ENCODE results near the gene EEPD1.
"Not testable (repeated sequence)": the region's sequence is repeated elsewhere in the genome, so short reads cannot be mapped to it uniquely, and the experiment has no call there.

Gene EEPD1

DNA sequence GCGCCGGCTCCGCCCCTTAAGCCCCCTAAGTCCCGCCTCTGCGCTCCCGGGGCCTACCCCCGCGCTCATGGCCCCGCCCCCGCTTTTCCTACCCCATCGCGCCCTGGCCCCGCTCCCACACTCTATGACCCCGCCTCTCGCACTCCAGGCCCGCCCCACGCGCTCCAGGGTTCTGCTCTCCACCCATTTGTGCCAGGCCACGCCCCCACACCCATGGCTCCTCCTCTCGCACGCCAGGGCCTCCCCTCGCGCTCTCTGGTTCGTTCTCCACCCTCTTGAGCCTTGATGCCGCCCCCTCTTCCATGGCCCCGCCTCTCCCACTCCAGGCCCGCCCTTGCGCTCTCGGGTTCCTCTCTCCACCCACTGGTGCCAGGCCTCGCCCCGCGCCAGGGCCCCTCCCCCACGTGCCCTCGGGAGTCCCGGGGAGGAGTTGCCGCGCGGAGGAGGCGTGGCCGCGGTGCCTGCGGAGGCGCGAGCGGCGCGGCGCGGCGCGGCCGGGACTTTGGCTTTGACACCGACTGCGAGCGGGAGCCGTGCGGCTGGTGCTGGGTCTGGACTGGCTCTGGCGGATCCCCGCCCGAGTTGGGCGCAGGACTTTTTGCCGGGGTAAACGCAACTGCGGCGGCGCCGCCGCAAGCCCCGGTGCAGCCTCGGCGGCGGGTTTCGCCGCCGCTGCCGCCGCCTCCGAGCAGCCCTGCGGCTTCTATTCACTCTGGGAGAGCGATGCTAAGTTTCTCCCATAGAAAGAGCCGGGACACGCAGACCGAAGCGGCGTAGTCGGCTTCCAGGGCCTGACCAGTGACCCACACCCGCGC is at the start of gene EEPD1:
TSS of gene EEPD1 (plus strand) at position 499 of the 815 bp plus-strand sequence. CDS start 1,071 bp downstream, outside the sequence.
- H3K27me3 Mint-ChIP-seq = no peaks in the 10 kb centered on the region
- H3K4me1 Mint-ChIP-seq = peaks cover 34% of the 10 kb centered on the region
- no peaks in the 10 kb centered on the region for H3K36me3 Mint-ChIP-seq
- H3K27ac Mint-ChIP-seq = peak within 1 kb of the TSS; percentile 30
- peak within 1 kb of the TSS; percentile 89 for H3K4me3 Mint-ChIP-seq
- H3K9me3 Mint-ChIP-seq = no peaks in the 10 kb centered on the region

DNA sequence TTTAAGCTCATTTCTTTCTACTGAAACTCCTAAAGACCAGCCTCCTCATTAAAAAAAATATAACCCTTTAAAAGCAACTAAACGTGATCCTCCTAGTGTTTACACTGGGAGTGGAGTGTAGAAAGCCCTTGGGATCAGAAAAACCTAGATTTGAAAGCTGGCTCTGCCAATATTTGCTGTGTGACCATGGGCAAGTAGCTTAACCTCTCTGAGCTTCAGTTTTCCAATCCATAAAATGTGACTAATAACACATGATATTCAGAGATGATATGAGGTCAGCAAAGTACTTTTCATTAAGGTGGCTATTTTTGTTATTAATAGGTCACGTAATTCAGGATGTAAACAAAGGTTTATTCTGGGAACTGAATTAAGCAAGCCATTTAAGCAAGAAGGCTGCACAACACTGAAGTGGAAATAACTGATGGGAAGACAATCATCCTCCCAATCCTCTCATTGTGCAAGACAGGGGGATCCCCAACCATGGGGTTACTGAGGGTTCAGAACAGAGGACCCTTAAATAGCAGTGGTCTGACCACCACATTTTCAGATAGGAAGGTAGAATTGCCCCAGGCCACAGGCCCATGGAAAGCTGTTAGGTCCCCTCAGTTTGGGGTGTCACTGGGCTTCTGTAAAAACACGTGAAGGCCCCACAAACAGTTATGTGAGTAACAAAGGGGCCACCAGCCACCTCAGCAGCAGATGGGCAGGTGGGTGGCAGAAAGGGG is 49.1 kb upstream of the EEPD1 start:
- peaks cover 7% of the 10 kb centered on the region for H3K9me3 Mint-ChIP-seq
- no peaks in the 10 kb centered on the region for H3K4me1 Mint-ChIP-seq
- no peaks in the 10 kb centered on the region for H3K27me3 Mint-ChIP-seq
- H3K36me3 Mint-ChIP-seq = peaks cover 7% of the 10 kb centered on the region
- H3K27ac Mint-ChIP-seq = no peak overlapping the region
- H3K4me3 Mint-ChIP-seq = no peak overlapping the region

DNA sequence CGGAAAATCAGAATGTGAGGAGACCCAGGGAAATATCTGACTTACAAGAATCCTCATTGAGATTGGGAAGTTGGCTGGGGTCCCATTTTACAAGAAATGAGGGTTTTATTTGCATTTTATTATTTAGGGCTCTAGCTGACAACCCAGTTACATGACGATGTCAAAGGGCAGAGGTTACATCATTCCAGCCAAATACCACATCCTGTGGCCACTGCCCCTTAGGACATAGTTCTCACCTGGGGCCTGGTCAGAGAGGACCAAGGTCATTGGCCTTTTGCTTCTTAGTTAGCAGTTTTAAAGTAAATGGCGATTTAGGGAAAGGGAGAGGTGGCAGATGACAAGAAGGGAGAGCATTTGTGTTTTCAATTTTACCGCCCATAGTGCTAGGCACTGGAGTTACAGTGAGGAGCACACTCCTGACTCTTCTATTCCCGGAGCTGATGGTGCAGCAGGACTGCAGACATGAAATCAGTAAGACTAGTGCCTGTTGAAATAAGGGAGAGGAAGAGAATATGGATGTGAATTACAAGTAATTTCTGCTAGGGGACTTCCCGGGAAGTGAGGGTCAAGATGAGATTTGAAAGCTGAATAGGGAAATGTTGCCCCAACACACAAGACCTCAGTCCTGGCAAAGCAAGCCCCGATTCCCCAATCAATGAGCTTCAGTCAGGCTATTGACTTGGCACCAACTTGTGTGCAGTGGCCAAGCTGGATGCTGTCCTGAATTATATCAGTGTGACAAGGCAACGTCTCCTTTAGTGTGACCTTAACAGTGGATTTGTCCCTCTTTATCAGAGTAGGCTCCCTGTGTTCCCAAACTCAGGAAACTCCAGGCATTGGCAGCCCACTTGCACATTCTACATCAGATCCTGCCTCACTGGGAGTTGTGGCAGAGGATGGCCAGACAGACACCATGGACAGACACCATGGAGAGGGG is 45.8 kb upstream of the EEPD1 start:
- not testable (repeated sequence) for H3K4me1 Mint-ChIP-seq, H3K36me3 Mint-ChIP-seq, H3K4me3 Mint-ChIP-seq, H3K9me3 Mint-ChIP-seq, H3K27ac Mint-ChIP-seq, H3K27me3 Mint-ChIP-seq

DNA sequence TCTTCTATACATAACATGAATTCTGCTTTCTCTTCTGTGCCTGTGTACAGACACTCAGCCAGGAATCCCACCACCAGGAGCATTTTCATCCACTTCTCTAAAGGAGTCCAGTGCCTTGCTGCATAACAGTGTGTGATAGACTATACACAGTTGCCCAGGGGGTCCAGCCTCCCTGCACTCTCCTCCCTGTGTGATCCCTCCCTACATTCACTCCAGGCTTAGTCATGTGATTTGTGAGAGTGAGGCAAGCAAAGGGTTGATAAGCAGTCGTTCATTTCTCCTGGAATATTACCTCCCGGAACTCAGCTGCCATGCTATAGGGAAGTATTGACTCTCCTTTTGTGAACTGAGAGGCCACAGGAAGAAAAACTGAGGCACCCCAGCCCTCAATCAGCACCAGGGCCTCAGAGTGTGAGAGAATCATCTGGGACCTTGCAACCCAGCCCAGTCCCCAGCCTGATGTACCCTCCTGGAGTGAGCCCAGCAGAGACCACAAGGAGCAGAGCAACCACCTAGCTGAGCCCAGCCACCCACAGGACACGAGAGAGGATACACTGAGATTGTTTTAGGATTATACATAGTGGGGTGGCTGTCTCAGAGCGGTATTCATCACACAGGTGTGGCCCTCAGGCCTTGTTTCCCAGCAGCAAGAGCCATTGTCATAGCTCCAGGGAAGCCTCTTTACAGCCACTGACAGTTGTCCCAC is 45.0 kb upstream of the EEPD1 start:
- H3K9me3 Mint-ChIP-seq = no peaks in the 10 kb centered on the region
- no peaks in the 10 kb centered on the region for H3K4me1 Mint-ChIP-seq
- no peak overlapping the region for H3K27ac Mint-ChIP-seq
- no peak overlapping the region for H3K4me3 Mint-ChIP-seq
- no peaks in the 10 kb centered on the region for H3K27me3 Mint-ChIP-seq
- H3K36me3 Mint-ChIP-seq = no peaks in the 10 kb centered on the region

DNA sequence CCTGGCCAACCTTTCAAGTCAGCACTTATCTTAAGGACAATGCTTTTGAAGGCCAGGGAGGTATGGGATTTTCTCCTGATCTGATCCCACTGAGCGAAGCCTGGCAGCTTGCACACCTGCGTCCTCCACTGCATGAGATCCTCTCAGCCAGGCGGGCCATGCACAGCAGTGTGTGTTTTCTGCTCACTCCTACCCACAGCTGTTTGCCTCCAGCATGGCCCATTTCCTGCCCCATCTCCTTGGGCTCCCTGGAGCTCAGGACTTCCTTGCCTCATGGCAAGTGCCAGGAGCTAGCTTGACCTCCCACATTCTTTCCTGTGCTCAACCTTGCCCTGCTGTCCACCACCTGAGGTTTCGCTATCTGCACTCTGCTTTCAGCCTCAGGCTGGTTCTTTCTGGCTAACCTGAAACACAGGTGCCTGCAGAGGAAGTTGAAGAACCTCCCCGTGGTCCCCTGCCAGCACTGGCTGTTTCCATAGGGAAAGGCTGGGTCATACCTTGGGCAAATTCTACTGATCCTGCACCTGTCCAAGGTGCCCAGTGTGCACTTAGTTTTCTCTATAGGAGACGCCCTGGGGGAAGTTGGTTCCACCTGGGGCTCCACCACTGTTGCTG is 43.9 kb upstream of the EEPD1 start:
- Mint-ChIP-seq H3K27me3 (no peaks in the 10 kb centered on the region), H3K36me3 (no peaks in the 10 kb centered on the region), H3K4me1 (no peaks in the 10 kb centered on the region), H3K4me3 (no peak overlapping the region), H3K9me3 (no peaks in the 10 kb centered on the region), H3K27ac (no peak overlapping the region)

DNA sequence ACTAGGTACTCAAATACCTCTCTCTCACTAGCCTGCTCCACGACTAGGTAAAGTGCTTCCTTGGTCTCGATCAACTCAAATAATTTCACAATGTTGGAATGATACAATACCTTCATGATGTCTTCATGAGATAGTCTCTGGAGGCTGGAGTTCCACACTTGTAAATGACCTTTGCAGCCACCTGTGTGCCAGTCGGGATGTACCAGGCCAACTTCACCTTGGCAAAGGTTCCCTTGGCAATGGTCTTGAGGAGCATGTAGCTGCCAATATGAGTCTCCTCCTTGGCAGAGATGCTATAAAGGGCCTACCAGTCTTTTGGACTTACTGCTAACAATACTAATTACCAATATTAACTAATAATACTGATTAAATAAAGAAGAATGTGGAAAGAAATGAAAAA is 42.5 kb upstream of the EEPD1 start:
- no peak overlapping the region for H3K4me3 Mint-ChIP-seq
- H3K36me3 Mint-ChIP-seq = no peaks in the 10 kb centered on the region
- no peak overlapping the region for H3K27ac Mint-ChIP-seq
- peaks cover 10% of the 10 kb centered on the region for H3K4me1 Mint-ChIP-seq
- no peaks in the 10 kb centered on the region for H3K27me3 Mint-ChIP-seq
- no peaks in the 10 kb centered on the region for H3K9me3 Mint-ChIP-seq

DNA sequence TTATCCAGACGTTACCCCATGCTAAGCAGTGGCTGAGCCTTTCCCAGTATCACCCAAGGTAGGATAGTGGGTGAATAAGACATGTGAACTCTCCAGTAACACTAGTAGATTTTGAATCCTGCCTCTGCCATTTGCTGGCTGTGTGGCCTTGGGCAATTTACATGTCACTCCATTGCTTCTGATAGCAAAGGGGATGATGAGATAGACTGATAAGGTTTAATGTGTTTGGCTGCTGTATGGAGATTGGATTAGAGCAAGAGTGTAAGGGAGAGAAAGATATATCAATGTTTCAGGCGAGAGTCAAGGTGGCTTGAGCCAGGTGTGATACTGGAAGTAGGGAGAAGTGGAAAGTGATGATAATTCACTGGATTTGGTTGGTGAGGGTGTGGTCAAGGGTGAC is 40.1 kb upstream of the EEPD1 start:
- H3K36me3 Mint-ChIP-seq = no peaks in the 10 kb centered on the region
- peaks cover 31% of the 10 kb centered on the region for H3K4me1 Mint-ChIP-seq
- H3K27ac Mint-ChIP-seq = no peak overlapping the region
- no peaks in the 10 kb centered on the region for H3K27me3 Mint-ChIP-seq
- no peak overlapping the region for H3K4me3 Mint-ChIP-seq
- H3K9me3 Mint-ChIP-seq = no peaks in the 10 kb centered on the region

DNA sequence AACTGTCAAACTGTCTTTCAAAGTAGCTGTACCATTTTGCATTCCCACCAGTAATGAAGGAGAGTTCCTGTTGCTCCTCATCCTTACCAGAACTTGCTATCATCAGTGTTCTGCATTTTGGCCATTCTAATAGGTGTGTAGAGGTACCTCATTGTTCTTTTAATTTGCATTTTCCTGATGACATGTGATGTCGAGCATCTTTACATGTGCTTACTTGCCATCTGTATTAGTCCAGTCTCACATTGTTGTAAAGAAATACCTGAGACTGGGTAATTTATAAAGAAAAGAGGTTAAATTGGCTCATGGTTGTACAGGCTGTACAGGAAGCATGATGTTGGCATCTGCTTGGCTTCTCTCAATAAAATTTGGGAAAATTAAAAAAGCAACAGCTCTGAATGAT is 38.7 kb upstream of the EEPD1 start:
- H3K4me1 Mint-ChIP-seq = peaks cover 31% of the 10 kb centered on the region
- no peaks in the 10 kb centered on the region for H3K36me3 Mint-ChIP-seq
- no peaks in the 10 kb centered on the region for H3K9me3 Mint-ChIP-seq
- no peak overlapping the region for H3K27ac Mint-ChIP-seq
- no peak overlapping the region for H3K4me3 Mint-ChIP-seq
- no peaks in the 10 kb centered on the region for H3K27me3 Mint-ChIP-seq

DNA sequence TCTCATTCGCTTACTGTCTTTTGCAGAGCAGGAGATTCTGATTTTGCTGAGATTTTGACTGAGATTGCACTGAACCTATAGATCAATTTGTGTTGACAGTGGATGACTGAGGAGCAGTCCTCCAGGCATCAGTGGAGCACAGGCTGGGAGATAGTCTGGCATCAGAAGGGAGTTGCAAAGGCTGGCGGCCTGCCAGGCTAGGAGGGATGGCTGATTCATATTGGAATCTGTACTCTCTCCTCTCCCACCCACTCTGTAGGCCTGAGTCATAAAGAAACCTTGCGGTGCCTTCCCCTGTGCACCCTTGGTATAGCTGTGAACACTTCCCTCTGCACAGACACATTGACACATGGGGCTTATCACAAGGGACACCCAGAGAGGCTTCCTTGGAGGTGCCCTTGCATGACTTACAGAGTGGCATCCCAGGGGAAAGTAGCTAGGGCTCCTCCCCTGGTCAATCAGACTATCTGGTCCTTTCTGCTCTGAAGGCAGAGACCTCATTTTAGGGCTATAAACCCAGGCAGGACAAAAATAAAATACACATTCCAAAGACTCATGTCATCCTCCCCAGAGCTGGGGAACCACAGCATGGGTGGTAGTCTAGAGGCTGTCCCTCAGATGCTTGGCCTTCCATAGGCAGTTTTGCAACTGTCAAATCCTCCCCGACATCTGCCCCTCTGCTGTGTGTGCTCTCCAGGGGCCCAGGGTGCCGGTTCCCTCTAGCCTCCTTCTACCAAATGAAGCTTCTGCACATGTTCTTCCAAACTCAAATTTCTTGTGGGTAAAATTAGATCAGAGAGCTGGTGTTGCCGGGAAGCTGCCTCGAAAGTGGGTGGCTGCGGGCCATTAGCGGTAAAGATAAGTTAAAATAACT is 37.4 kb upstream of the EEPD1 start:
- no peaks in the 10 kb centered on the region for H3K36me3 Mint-ChIP-seq
- peaks cover 31% of the 10 kb centered on the region for H3K4me1 Mint-ChIP-seq
- no peaks in the 10 kb centered on the region for H3K9me3 Mint-ChIP-seq
- no peaks in the 10 kb centered on the region for H3K27me3 Mint-ChIP-seq
- H3K27ac Mint-ChIP-seq = no peak overlapping the region
- H3K4me3 Mint-ChIP-seq = no peak overlapping the region

DNA sequence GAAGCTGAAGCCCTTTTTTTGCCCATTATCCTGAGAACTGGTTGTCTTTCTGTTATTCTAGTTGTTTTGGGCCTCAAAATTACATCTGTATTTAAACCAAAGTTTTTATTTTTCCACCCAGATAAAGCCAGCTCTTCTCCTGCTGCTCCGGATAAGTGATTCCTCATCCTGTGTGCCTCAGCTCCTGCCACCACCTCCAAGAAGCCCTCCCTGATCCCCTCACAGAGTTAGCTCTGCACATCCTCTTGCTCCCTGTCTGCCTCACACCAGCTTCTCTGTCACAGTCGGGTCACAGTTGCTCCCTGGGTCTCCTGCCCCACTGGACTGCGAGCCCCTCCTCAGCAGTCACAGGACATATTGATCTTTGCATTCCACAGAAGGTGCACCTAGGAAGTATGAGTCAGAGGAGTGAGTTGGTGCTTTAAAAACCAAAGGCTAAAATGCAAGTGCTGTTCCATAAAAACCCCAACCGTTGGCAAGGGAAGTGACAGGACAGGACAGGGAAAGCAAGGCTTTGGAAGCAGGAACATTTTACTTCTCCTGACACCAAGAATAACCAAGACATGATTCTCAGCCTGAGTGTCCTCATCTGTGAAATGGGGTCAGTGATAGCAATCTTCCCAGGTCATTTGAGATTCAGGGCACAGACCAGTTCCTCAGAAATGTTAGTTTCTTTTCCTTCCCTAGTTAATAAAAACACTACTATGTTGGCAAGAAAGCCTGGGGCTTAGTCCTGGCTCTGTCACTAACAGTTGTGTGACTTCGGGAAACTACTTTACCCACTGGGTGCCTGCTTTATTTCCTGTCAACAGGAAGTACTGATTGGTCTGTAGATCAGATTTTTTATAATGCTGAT is 36.5 kb upstream of the EEPD1 start:
- Mint-ChIP-seq H3K27ac (no peak overlapping the region), H3K36me3 (peaks cover 1% of the 10 kb centered on the region), H3K4me3 (no peak overlapping the region), H3K4me1 (peaks cover 31% of the 10 kb centered on the region), H3K27me3 (no peaks in the 10 kb centered on the region), H3K9me3 (peaks cover 5% of the 10 kb centered on the region)

DNA sequence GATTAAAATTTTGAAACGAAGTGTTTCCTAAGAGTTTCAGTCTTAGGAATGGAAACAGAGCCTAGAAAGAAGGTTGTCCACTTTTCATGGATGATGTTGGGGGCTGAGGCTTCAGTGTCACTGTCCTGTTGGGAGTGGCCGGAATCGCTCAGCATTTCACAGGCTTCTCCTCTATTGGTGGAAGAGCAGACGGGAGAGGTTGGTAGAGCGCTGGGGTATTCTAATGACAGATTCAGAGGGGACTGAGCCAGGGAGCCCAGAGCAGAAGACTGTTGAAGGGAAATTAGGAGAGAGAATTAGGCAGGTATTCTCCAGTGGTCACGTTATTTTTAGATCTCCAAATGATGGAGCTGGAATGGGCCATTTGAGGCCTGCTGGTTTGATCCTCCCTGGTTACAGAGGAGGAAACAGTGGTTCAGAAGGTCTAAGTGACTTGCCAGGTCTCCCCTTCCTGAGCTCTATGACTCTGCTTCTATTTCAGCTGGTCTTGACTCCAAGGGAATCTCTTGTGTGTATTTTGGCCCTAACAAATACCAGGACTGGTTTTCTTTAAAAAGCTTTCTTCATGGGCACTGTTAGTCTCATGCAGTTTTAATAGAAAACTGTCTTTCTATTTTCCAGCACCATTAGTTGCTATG is 35.7 kb upstream of the EEPD1 start:
- H3K4me1 Mint-ChIP-seq = peaks cover 31% of the 10 kb centered on the region
- peaks cover 1% of the 10 kb centered on the region for H3K36me3 Mint-ChIP-seq
- no peaks in the 10 kb centered on the region for H3K27me3 Mint-ChIP-seq
- peak overlapping the region; percentile 31 for H3K4me3 Mint-ChIP-seq
- H3K27ac Mint-ChIP-seq = no peak overlapping the region
- peaks cover 10% of the 10 kb centered on the region for H3K9me3 Mint-ChIP-seq

DNA sequence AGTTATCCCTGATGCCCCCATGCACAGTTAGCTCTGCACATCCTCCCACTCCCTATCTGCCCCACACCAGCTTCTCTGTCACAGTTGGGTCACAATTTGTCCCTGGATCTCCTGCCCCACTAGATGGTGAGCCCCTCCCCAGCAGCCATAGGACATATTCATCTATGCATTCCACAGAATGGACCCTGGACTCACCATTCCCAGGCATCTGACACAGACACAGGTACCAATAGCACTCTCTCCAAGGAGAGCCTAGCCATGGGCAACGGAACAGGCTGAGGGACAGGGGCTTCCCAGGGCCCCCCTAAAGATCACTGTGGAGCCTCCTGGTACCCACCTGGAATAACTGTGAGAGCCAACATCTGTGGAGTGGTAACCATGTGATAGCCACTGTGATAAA is 34.7 kb upstream of the EEPD1 start:
- H3K27me3 Mint-ChIP-seq = no peaks in the 10 kb centered on the region
- H3K4me1 Mint-ChIP-seq = peaks cover 31% of the 10 kb centered on the region
- H3K4me3 Mint-ChIP-seq = no peak overlapping the region
- peaks cover 3% of the 10 kb centered on the region for H3K36me3 Mint-ChIP-seq
- no peak overlapping the region for H3K27ac Mint-ChIP-seq
- H3K9me3 Mint-ChIP-seq = peaks cover 13% of the 10 kb centered on the region
